Smooth muscle cell of the brain vasculature (primary cell): Measurements from ENCODE around the gene CCDC15.
A peak's percentile ranks its signal among the peaks of the same experiment; 100 is the strongest.
"Not testable (repeated sequence)": the region's sequence is repeated elsewhere in the genome, so short reads cannot be mapped to it uniquely, and the experiment has no call there.

ENCODE experiments used
- DNase-seq: peaks from one replicate; pipeline ENCODE4 v3.0.0-alpha.2; 2012; ENCODE audit warnings: low read depth, low spot score

Gene CCDC15

GRCh38 chr11:124988063-124988462, 34.1 kb downstream of the CCDC15 start:
- no peak for DNase-seq

GRCh38 chr11:125001079-125001778, 47.2 kb downstream of the CCDC15 start:
- DNase-seq = no peak

- no peak for DNase-seq
Observed at GRCh38 chr11:125001849-125002248, 47.8 kb downstream of the CCDC15 start.

- no peak for DNase-seq
Observed at GRCh38 chr11:125005491-125005890, 51.5 kb downstream of the CCDC15 start.

GRCh38 chr11:125016413-125016812, 62.4 kb downstream of the CCDC15 start:
- no peak for DNase-seq

GRCh38 chr11:125020342-125020741, 66.3 kb downstream of the CCDC15 start:
- DNase-seq = no peak

- no peak for DNase-seq
Observed at GRCh38 chr11:125022551-125022950, 68.5 kb downstream of the CCDC15 start.

- no peak for DNase-seq
Observed at GRCh38 chr11:125025968-125026367, 72.0 kb downstream of the CCDC15 start.

GRCh38 chr11:125029431-125029830, 75.4 kb downstream of the CCDC15 start:
- DNase-seq = not testable (repeated sequence)

GRCh38 chr11:125036933-125037332, 82.9 kb downstream of the CCDC15 start:
- DNase-seq = peak; percentile 28

- DNase-seq = no peak
Observed at GRCh38 chr11:125049164-125049792, 95.3 kb downstream of the CCDC15 start.

GRCh38 chr11:125052047-125052446, 98.0 kb downstream of the CCDC15 start:
- DNase-seq = no peak

- DNase-seq = no peak
Observed at GRCh38 chr11:125053167-125053566, 99.2 kb downstream of the CCDC15 start.

- no peak for DNase-seq
Observed at GRCh38 chr11:125055107-125055715, 101.2 kb downstream of the CCDC15 start.

- not testable (repeated sequence) for DNase-seq
Observed at GRCh38 chr11:125056111-125056510, 102.1 kb downstream of the CCDC15 start.

GRCh38 chr11:125056931-125057692, 103.1 kb downstream of the CCDC15 start:
- DNase-seq = no peak

- no peak for DNase-seq
Observed at GRCh38 chr11:125057693-125058016, 103.7 kb downstream of the CCDC15 start.

- no peak for DNase-seq
Observed at GRCh38 chr11:125061281-125061680, 107.3 kb downstream of the CCDC15 start.

GRCh38 chr11:125062218-125062930, 108.4 kb downstream of the CCDC15 start:
- no peak for DNase-seq

- peak; percentile 13 for DNase-seq
Observed at GRCh38 chr11:125062931-125063428, 109.0 kb downstream of the CCDC15 start, which contains the start of gene SLC37A2. TSS of gene SLC37A2 (plus strand) at chr11:125063305. CDS start at chr11:125063368, 63 bp downstream.

GRCh38 chr11:125063429-125064043, 109.5 kb downstream of the CCDC15 start:
- DNase-seq = no peak
